ENCODE data around the gene SERPINF2. TPM values are rescaled to one million over a fixed set of nuclear protein-coding genes. Genes with fewer than 3 reads are reported as not detected.
A peak's percentile ranks its signal among the peaks of the same experiment; 100 is the strongest.

The SERPINF2 gene
- total and polyA plus RNA-seq, 10 donors, result 1.6 to 7.9 (median 5.0) TPM

GRCh38 chr17:1726626-1727257 is 15.9 kb upstream of the SERPINF2 start:
- H3K27ac ChIP-seq, result no peak overlapping the region
- H3K4me3 ChIP-seq, result peak overlapping the region in 1 of 8 donors; percentile 99
- no peaks in the 10 kb centered on the region for H3K27me3 ChIP-seq (replicated peaks in 1 of 7)
- TF ChIP-seq POLR2A (IDR thresholded peaks at IDR 0.05) (no peak), POLR2AphosphoS5 (IDR thresholded peaks at IDR 0.05) (no peak)
- TF ChIP-seq, protein P1, sequence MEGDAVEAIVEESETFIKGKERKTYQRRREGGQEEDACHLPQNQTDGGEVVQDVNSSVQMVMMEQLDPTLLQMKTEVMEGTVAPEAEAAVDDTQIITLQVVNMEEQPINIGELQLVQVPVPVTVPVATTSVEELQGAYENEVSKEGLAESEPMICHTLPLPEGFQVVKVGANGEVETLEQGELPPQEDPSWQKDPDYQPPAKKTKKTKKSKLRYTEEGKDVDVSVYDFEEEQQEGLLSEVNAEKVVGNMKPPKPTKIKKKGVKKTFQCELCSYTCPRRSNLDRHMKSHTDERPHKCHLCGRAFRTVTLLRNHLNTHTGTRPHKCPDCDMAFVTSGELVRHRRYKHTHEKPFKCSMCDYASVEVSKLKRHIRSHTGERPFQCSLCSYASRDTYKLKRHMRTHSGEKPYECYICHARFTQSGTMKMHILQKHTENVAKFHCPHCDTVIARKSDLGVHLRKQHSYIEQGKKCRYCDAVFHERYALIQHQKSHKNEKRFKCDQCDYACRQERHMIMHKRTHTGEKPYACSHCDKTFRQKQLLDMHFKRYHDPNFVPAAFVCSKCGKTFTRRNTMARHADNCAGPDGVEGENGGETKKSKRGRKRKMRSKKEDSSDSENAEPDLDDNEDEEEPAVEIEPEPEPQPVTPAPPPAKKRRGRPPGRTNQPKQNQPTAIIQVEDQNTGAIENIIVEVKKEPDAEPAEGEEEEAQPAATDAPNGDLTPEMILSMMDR (IDR thresholded peaks at IDR 0.05 in 8 of 11, conservative IDR thresholded peaks at IDR 0.05 in 3 of 11), result no peak
- WGBS, 5 donors, result 78 to 92% (median 86%) methylated on average over 17 to 18 of the region's 18 CpGs
- peak; percentile 77 for DNase-seq
- H3K9me3 ChIP-seq, result no peaks in the 10 kb centered on the region
- intact Hi-C loops (cut with DNase I; ENCODE audit: low total_unique reads), result no loop called here
- peaks cover 0 to 62% (median 42%) of the 10 kb centered on the region in 6 donors for H3K36me3 ChIP-seq
- peaks cover 38 to 98% (median 83%) of the 10 kb centered on the region in 6 donors for H3K4me1 ChIP-seq

DNA sequence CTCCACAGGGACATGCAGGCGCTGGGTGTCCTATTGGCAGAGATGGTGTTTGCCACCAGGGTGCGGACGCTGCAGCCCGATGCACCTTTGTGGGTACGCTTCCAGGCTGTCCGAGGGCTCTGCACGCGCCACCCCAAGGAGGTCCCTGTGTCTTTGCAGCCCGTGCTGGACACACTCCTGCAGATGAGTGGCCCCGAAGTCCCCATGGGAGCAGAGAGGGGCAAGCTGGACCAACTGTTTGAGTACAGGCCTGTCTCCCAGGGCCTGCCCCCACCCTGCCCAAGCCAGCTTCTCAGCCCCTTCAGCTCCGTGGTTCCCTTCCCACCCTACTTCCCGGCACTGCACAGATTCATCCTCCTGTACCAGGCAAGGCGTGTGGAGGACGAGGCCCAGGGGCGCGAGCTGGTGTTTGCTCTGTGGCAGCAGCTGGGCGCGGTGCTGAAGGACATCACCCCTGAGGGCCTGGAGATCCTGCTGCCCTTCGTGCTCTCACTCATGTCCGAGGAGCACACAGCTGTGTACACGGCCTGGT is 15.3 kb upstream of the SERPINF2 start:
- H3K4me3 ChIP-seq, result peak overlapping the region in 1 of 8 donors; percentile 99
- H3K36me3 ChIP-seq, result peaks cover 0 to 68% (median 42%) of the 10 kb centered on the region in 6 donors
- H3K4me1 ChIP-seq, result peaks cover 38 to 96% (median 84%) of the 10 kb centered on the region in 6 donors
- 92 to 97% (median 94%) methylated on average over 13 to 21 of the region's 21 CpGs for WGBS, 5 donors
- peak overlapping the region in 2 of 8 donors; percentile 35 to 36 for H3K27ac ChIP-seq
- H3K27me3 ChIP-seq (replicated peaks in 1 of 7), result no peaks in the 10 kb centered on the region
- intact Hi-C loops (cut with DNase I; ENCODE audit: low total_unique reads), result no loop called here
- H3K9me3 ChIP-seq, result no peaks in the 10 kb centered on the region
- peak; percentile 75 for DNase-seq
- TF ChIP-seq POLR2A (IDR thresholded peaks at IDR 0.05), result no peak
- peak in 1 of 3 donors; percentile 30 for TF ChIP-seq POLR2AphosphoS5 (IDR thresholded peaks at IDR 0.05)

- peaks cover 34 to 96% (median 85%) of the 10 kb centered on the region in 6 donors for H3K4me1 ChIP-seq
- no peak overlapping the region for H3K4me3 ChIP-seq
- no peaks in the 10 kb centered on the region for H3K9me3 ChIP-seq
- intact Hi-C loops (cut with DNase I; ENCODE audit: low total_unique reads), result no loop called here
- DNase-seq, result no peak
- TF ChIP-seq, protein P1 (IDR thresholded peaks at IDR 0.05 in 8 of 11, conservative IDR thresholded peaks at IDR 0.05 in 3 of 11), result no peak
- TF ChIP-seq POLR2AphosphoS5 (IDR thresholded peaks at IDR 0.05), result peak in 1 of 3 donors; percentile 17
- TF ChIP-seq POLR2A (IDR thresholded peaks at IDR 0.05), result no peak
- WGBS, 5 donors, result 90 to 95% (median 92%) methylated on average over 17 to 28 of the region's 28 CpGs
- no peaks in the 10 kb centered on the region for H3K27me3 ChIP-seq (replicated peaks in 1 of 7)
- peak overlapping the region in 2 of 8 donors; percentile 35 to 36 for H3K27ac ChIP-seq
- peaks cover 0 to 75% (median 47%) of the 10 kb centered on the region in 6 donors for H3K36me3 ChIP-seq
These were observed 14.6 kb upstream of the SERPINF2 start for GRCh38 chr17:1727876-1728630.

GRCh38 chr17:1729966-1730325 is 12.7 kb upstream of the SERPINF2 start:
- H3K4me3 ChIP-seq, result peak overlapping the region in 1 of 8 donors; percentile 22
- TF ChIP-seq, protein P1 (IDR thresholded peaks at IDR 0.05 in 8 of 11, conservative IDR thresholded peaks at IDR 0.05 in 3 of 11), result no peak
- TF ChIP-seq POLR2A (IDR thresholded peaks at IDR 0.05) (no peak), POLR2AphosphoS5 (IDR thresholded peaks at IDR 0.05) (no peak)
- peaks cover 2 to 94% (median 59%) of the 10 kb centered on the region in 6 donors for H3K36me3 ChIP-seq
- H3K4me1 ChIP-seq, result peaks cover 21 to 99% (median 85%) of the 10 kb centered on the region in 6 donors
- H3K27ac ChIP-seq, result peak overlapping the region in 7 of 8 donors; percentile 61 to 84 (median 76)
- WGBS, 5 donors, result 53 to 87% (median 73%) methylated on average over 12 to 15 of the region's 15 CpGs
- H3K9me3 ChIP-seq, result no peaks in the 10 kb centered on the region
- no peaks in the 10 kb centered on the region for H3K27me3 ChIP-seq (replicated peaks in 1 of 7)
- intact Hi-C loops (cut with DNase I; ENCODE audit: low total_unique reads), result no loop called here
- peak; percentile 77 for DNase-seq

Measured in spleen (tissue), 11 donors.